GM18867 (cell line): ENCODE results near the gene PHLDA1.
A peak's percentile ranks its signal among the peaks of the same experiment; 100 is the strongest.

ENCODE experiments used
- ATAC-seq: cut with Tn5 transposase; IDR thresholded peaks from one replicate; pipeline ENCODE4 v1.9.1; 2021; ENCODE audit warnings: mild to moderate bottlenecking, moderate library complexity; ENCODE audit not compliant: unreplicated experiment

The PHLDA1 gene

DNA sequence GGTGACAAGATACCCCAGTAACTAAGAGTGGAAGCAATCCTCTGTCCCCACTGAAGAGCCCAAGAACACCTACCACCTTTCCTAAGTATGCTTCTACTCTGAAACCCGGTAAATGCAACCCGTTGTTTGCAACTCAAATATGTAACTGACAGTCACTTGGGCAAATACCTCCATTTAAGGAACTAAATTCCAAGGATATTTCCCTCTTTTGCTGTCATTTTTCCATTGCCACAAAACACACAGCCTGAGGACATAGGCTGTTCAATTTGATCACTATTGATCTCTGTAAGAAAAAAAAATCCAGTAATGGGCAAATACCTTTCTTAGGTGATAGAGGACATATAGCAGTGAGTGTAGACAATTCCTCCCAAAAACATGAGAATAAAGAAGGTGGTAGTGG is 6.6 kb upstream of the PHLDA1 start:
- ATAC-seq, result no peak

DNA sequence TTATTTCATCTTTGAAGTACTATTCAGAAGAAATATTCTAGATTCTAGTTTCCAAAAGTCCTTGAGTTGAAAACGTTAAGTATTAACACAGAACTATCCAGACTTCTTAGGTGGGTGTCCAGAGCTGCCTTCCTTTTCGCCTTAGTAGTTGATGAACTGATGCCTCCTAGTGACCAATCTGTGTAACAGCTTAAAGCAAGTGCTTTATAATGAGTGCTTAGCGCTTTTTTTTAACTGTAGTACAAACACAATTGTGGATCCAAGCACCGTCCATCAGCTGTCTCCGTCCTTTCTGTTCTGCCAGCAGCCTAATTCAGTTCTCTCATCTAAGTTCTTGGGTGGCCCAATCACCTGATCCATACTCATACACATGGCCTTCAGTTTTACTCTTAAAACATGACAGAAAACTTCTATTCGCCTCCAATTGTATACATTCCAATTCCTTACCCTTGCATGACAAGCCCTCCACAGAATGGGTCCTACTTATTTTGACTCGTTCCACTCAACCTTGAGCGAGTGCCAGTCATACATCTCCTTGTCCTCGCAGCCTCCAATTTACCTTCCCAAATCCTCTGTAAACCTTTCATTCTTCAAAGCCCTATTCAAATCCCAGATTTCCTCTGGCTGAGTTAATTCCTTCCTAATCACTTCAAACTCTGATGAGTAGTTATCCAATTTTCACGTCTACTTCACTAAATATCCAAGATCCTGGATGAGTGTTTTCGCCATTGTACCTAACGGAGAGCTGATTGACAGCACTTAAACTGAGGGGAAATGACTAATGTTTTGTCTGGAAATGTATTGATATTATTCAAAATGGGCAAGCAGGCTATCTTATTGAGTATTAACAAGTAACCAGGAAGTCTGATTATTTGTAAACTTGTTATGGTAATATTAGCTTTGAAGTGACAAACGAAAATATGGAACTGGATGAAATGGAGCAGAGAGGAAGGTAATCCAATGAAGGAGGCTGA is 5.8 kb upstream of the PHLDA1 start:
- ATAC-seq, result peak; percentile 72

DNA sequence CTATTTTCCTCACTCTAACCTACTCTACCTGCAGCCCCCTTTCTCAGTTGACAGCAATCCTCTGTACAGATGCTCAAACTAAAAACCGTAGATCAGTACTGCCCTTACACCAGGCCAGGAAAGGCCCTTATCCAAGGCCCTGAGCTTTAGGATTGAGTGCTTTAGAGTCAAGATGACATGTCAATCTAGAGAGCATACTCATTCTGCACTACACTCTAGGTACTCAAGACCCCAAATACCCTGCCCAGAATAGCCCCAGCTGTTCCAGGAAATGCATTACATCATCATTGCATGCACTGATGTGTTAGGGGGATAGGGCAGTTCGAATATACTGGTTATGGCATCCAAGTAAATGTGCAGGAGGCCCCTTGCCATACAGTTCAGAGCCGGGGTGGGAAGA is 3.5 kb upstream of the PHLDA1 start:
- ATAC-seq, result no peak

DNA sequence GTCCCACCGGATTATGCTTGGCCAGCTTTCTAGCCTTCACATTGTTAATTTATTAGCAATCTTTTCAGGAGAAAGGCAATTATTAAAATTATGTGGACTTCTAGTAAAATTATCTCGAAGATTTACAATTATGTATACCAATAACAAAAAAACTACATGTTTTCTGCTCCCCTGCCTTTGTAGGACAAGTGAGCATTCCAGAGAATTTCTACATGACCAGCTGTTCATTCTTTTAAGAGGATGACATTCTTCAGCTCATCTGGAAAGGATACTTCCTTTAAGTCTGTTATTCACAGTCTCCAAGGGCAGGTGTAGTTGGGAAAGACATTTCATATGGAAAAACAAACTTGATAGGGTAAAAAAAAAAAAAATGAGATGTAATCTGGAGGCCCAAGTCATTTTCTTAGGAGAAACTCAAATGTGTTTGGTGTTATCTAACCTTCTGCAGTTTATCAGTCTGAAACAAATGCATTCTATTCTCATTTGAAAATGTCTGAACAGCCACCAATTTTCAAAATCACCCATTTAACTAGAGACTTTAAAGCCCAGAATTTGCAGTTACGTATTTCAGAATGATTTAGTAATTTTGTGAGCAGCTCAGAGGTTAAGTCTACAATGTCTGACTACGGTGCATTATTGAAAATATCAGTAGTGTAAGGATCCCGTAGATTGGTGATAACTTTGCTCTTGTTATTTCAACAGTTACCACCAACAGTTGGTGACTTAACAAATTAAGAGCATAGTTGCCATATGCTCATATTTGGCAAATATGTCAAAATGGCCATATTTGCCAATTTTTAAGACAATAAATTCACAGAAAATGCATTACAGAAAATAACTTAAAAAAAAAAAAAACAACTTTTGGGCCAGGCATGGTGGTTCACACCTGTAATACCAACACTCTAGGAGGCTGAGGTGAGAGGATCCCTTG is 1.8 kb upstream of the PHLDA1 start:
- ATAC-seq, result no peak

DNA sequence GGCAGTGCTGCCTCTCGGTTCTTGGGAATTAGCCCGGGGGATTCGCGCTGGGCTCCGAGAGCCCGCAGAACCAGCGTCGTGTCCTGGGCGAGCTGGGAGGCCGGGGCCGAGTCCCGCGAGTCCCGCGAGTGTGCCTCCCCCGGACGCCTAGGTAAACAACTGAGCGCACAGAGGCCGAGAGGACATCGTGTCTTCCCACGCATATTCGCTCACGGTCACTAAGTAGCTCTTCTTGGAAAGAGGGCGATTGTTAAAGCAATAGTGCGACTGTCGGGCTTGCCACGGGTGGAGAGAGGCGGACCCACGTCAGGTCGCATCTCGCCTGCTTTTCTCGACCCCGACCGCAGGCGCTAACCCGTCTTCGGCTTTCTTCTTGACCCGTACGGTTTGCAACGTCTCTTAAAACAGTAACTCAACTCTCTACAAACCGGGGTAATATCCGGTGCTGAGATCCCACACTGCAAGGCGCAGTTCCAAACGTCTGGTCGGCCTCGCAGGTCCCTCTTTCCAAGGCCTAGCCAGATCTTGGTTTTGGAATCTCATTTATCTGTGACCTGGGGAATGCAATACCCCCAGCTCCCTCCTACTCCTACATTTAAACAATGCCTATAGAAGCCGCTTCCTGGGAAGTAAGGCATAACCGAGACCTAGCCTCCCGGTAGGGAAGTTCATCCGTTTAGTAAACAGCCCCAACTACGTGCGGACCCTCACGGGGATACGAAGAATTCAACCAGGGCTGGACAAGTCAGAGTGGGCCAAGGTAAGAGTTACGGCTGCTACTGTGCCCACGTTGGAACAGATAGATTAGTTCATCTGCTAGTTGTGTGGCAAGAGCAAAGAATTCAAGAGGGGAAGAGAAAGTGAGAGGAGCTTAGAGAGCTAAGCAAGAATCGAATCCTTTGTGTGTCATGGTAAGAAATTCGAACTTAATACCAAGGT is 736 bp upstream of the PHLDA1 start:
- ATAC-seq, result peak; percentile 28

DNA sequence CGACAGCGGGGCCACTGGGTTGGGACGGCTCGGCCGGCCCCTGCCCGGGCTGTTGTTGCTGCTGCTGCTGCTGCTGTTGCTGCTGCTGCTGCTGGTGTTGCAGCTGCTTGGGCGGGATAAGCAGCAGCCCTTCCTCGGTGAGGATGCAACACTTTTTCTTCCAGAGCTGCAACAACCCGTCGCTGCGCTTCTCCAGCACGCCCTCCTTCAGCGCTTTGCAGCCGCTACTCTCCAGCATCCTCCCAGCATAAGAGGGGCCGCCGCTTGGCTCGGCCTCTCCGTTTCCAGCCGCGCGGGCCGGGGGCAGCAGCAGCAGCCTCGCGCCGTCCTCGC is 529 bp downstream of the PHLDA1 start:
- ATAC-seq, result no peak

DNA sequence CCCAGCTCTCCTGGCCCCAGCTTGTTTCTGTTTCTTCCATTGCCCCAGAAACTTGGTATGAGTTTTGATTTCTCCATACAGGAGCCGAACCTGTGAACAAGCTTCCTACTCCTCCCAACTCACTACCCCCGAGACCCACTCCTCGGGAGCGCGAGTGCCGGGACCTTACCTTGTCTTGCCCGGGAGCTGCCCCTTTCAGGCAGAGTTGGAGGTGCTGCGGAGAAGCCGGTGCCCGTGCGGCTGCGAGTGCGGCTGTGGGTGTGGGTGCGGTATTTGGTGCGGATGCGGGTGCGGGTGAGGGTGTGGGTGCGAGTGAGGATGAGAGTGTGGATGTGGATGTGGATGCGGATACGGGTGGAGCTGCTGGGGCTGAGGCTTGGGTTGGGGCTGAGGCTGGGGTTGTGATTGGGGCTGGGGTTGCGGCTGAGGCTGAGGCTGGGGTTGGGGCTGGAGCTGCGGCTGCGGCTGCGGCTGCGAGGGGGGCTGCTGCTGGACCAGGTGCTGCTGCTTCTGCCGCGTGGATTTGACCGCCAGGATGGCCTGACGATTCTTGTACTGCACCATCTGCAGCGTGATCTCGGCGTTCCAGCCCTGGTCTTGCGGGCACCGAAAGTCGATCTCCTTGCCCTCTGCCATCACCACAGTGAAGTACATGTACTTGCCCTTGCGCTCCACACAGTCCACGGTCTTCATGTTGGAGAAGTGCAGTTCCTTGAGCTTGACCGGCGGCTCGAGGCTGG is 1.1 kb downstream of the PHLDA1 start:
- peak; percentile 15 for ATAC-seq

DNA sequence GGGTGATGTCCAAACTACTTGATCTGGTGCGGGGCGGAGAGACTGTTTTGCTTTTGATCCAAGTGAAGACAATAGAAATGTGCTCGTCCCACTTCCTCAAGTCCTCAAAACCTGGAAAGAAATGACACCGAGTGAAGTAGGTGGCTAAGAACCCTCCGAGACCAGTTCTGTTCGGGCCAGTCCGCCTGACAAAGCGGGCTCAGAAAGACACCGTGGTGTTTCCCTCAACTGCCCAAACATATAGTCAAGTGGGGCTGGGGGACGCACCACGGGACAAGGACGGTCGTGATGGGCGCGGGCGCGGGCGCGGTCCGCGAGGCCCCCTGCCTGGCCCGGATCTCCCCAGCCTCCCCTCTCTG is 1.6 kb downstream of the PHLDA1 start:
- ATAC-seq, result no peak

DNA sequence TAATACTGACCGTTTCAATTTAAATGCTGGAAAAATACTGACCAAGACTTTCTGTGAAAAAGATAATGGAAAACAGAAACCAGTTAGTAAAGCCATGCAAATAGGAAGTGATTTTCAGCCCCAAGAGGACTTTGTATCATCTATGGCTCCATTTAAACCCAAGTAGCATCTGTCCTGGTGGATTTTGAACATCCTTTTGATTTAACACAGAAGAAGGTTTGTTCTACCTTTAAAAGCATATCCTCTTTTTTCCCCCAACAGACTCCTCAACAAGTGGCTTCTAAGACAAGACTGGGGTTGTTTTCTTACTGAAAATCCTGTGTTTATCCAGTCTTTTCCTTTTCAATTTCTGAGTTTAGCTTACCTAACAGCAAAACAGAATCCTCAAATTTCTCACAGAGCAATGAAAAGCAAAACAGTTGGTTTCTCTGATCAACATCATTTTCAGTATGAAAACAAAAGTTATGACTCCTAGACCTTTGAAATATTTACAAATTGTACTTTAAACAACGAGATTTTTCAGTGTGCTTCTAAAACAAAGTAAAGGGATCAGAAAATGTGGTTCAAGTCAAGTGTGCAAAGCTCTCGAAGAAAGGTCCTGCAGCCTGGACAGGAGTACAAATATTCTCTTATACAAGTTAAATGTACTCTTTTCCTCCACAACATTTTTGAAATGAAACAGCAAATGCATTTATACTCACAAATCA is 2.9 kb downstream of the PHLDA1 start:
- no peak for ATAC-seq

DNA sequence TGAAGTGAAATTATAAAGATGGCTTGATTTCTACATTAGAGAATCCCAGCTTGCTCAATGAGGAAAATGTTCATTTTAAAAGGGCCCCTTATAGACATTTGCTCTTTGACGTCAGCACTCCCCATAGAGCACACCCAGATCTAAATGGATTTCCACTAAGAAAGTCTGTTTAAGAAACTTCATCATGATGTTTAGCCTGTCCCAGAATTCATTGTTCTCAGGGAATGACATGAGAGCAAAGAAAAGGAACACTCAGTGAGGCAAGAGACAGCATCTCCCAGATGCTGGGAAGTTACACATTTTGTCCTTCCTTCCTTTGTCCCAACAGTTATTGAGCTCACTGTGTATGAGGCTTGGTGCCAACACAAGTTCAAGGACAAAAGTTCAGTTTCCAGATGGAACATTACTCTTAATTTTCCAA is 4.9 kb downstream of the PHLDA1 start:
- no peak for ATAC-seq

DNA sequence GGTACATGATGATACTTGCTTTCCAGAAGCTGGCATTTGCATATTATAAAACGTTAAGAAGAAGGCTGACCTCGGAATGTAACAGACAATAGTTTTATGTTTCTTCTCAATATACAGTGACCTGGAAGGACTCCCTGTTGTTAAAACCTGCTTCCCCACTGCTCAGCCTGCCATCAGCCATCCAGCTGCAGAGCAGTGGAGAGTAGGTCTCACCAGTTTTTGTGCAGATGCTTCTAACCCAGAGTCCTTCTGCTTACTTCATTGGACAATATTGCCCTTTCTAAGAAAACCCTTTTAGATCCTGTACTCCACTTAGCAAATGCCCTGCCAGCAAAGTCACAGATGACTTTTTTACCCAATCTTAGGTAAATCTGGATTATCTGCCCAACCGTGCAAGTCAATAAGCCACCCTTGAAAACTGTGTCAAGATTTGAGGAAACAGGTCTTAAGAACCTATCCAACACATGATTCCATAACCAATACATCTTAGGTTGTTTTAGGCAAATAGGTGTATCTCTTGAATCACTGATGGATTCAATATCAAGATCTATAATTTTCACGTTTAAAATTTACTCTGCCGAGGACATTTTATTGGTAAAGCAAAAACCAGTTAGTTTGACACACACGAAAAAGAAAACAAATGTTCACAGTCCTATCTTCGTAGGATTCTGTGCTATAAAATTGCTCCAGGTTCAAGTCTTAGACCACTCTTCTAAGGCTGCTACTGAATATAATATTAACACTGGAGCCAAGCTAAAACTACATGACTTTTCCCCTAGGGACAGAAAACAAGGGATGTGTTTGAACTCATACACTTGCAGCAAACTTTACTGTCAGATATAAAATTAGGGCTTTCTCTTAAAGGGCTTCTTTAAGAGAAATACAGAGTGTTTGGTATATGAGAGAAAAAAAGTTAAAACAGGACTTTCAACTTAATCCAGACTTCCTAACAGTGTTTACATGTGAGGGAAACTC is 5.7 kb downstream of the PHLDA1 start:
- no peak for ATAC-seq

DNA sequence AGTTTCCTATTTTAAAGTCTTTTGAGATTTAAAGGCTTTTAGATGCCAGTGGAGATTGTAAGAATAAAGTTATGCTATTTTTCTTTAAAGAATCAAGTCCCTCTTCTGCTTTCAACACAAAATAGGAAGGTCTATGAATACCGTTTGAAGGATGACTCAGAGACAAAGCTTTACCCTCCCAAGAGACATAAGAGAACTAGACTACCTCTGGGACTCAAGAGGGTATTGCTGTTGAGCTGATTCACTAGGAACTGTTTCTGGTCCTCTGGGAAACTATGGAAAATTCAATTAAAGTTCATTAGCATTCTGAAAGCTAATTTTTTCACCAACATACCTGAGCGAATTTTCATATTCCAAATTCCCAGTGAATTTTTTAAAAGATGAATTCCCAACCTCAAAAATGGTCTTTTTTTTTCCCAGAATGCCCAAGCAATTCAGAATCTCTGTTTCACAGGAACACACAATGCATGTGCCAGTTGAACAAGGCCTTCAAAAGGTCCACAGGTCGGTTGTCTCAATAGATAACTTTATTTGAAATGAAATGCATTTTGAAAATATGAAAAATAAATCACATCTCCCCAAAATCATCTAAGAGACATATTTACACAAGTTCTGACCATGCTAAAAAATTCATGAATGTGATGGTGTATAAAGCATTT is 6.5 kb downstream of the PHLDA1 start:
- no peak for ATAC-seq

DNA sequence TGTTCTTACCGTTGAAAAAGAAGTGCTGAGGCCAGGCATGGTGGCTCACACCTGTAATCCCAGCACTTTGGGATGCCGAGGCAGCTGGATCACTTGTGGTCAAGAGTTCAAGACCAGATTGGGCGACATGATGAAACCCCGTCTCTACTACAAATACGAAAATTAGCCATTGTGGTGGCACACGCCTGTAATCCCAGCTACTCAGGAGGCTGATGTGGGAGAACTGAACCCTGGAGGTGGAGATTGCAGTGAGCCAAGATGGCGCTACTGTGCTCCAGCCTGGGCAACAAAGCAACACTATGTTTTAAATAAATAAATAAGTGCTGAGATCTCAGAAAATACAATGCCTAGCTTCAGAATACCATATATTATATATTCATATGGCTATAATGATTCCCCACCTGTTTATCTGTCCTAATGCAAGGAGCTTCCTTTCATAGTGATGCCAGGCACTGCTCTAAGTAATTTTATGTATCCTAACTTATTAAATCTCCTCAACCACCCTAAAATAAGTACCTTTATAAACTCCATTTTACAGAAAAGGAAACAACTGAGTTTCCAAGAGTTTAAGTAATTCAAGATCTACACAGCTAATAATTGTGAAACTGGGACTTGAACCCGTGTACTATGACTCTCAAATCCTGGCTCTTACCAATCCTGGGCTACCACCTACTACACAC is 7.3 kb downstream of the PHLDA1 start:
- ATAC-seq, result no peak

DNA sequence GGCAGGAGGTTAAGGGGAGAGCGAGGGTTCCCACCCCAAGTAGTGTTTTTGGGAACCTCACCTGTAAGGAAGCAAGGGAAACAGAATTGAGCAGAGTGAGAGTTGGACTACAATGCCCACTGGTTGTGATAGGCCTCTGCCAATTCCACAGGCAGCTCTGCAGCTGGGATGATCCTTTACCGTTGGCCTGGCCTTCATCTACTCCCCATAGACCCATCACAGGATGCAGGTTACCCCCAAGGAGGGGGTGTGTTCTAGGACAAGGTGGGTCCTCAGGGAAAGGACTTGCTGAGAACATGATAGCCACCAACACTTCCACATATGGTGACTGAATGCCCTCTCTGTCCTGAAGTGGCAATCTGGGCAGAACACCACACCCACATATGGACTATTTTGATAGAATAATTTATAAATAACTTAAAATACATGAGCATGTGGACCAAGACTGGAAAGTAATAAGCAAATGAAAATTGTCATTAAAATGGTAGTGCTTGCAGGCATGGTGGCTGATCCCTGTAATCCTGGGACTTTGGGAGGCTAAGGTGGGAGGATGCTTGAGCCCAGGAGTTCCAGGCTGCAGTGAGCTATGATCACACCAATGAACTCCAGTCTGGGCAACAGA is 8.4 kb downstream of the PHLDA1 start:
- no peak for ATAC-seq

DNA sequence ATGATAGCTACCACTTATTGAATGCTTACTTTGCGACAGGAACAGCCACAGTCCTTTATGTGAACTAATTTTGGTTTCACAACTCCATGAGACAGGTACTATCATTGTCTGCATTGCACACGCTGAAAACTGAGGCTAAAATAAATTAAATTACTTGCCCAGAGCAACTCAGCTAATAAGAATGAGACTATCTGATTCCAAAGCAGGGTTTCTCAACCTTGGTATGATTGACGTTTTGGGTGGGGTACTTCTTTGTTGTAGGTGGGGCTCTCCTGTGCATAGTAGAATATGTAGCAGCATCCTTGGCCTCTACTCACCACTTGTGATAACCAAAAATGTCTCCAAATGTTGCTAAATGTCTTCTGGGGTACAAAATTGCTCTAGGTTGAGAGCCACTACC is 9.1 kb downstream of the PHLDA1 start:
- ATAC-seq, result no peak

DNA sequence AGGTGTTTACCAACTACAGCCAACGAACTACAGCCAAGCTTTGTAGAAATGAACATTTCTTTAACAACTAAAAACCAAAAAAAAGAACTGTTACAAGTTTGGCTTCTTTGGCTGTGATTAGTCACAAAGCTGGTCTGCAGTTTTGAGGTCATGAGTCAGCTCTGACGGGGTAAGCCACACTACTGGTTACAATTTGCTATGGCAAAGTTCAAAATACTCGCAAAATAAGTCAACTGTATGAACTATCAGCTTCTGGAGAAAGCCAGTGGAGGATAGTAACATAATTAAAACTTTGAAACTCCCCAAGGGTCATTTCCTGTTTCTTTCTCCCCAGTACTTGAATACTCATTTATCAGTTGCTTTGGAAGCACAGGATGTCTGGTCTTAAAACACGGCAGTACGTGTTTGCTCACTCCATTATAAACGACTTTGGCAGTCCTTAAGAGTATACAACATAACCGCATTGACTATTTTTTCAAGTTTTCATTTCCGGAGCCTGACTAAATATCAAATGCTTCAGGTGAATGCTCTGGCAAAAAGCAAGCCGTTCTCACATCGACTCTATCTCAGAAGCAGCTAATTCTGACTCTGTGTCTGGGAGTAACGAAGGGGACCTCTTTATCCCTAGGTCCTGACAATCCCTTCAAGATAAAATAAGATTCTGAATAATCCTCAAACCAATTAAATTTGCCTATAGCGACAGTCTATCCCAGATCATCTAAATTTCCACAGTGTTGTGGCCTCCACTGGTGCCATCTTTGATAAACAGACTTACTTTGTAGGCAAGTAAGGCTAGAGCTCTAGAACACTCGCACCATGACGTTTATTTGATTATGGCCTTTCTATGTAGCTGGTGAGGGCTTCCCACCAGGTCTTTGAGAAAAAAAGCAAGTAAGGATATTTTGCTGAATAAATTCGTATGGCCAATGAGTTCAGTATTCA is 10.6 kb downstream of the PHLDA1 start:
- peak; percentile 42 for ATAC-seq
